Measurements from ENCODE around the gene MED27.

Gene MED27

DNA sequence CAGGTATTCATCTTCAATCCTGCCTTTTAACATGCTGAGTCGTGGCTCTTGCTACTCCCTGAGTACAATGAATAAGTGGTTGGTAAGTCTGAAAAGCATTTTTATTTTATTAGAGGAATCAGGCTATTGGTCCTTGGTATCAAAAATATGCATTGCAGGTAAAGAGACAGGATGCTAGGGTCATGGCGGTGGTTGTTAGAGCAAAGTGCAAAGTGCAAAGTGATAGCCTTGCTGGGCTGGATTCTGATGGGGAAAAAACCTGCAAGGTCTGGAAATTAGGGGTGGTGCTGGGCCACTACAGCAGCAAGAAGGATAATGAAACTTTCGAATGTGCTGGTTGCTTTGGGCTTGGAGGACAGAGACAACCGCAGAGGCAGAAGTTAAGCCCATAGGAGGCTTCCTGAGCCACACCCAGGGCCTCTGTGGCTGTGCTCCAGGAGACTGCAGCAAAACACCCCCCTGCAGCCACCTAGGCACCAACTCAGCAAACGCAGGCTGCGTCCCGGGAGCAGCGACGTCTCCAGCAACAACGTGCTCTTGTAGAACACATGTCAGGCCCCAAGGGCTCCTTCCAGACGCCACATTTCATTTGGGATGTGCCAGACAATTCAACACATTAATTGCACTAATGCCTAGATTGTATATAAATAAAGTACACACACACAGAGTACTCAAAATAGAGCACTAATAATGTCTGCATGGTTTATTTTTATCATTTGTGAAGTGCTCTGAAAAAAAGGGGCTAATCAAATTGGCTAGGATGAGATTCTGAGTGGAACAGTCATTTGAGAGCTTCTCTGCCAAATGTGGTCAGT, 190.0 kb downstream of the MED27 start:
- TF ChIP-seq NFIC (IDR thresholded peaks at IDR 0.05) = no peak
- TF ChIP-seq USF1 (IDR thresholded peaks at IDR 0.05) = no peak
- no peak for TF ChIP-seq TEAD4 (IDR thresholded peaks at IDR 0.05)
- TF ChIP-seq YY1 (IDR thresholded peaks at IDR 0.05; ENCODE audit: low read depth) = no peak
- no peak for TF ChIP-seq FOXM1 (IDR thresholded peaks at IDR 0.05; ENCODE audit: borderline replicate concordance, low read depth)
- TF ChIP-seq, protein P1, sequence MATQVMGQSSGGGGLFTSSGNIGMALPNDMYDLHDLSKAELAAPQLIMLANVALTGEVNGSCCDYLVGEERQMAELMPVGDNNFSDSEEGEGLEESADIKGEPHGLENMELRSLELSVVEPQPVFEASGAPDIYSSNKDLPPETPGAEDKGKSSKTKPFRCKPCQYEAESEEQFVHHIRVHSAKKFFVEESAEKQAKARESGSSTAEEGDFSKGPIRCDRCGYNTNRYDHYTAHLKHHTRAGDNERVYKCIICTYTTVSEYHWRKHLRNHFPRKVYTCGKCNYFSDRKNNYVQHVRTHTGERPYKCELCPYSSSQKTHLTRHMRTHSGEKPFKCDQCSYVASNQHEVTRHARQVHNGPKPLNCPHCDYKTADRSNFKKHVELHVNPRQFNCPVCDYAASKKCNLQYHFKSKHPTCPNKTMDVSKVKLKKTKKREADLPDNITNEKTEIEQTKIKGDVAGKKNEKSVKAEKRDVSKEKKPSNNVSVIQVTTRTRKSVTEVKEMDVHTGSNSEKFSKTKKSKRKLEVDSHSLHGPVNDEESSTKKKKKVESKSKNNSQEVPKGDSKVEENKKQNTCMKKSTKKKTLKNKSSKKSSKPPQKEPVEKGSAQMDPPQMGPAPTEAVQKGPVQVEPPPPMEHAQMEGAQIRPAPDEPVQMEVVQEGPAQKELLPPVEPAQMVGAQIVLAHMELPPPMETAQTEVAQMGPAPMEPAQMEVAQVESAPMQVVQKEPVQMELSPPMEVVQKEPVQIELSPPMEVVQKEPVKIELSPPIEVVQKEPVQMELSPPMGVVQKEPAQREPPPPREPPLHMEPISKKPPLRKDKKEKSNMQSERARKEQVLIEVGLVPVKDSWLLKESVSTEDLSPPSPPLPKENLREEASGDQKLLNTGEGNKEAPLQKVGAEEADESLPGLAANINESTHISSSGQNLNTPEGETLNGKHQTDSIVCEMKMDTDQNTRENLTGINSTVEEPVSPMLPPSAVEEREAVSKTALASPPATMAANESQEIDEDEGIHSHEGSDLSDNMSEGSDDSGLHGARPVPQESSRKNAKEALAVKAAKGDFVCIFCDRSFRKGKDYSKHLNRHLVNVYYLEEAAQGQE (IDR thresholded peaks at IDR 0.05; ENCODE audit: low read depth) = no peak
- TF ChIP-seq RAD21 (IDR thresholded peaks at IDR 0.05; ENCODE audit: low read depth) = no peak
- TF ChIP-seq CEBPB (IDR thresholded peaks at IDR 0.05) = no peak
- TF ChIP-seq ZBTB7A (IDR thresholded peaks at IDR 0.05; ENCODE audit: low read depth) = no peak
- no peak for TF ChIP-seq TCF12 (IDR thresholded peaks at IDR 0.05; ENCODE audit: low read depth)
- no peak for TF ChIP-seq TAF1 (IDR thresholded peaks at IDR 0.05; ENCODE audit: low read depth)
- no peak for TF ChIP-seq CREB1 (IDR thresholded peaks at IDR 0.05; ENCODE audit: low read depth)
- no peak for TF ChIP-seq MAX (IDR thresholded peaks at IDR 0.05)

DNA sequence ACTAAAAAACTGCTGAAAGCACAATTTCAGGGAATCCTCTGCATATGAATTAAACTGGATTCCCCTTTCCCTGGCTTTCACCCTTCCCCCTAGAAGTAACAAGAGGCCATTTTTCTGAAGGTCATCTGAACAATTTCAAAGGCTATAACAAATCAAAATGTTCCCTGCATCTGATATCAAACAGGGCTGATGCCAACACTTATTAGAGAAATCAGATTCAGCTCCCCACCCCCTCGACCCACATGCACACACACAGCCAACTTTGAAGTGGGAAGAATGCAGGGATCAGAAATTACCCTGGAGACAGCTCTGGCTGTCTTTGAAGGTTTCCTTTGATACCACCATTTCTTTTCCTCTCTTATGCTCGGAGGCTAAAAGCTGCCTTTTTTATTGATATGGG, 190.7 kb downstream of the MED27 start:
- TF ChIP-seq CREB1 (IDR thresholded peaks at IDR 0.05; ENCODE audit: low read depth) = no peak
- TF ChIP-seq, protein P1 (IDR thresholded peaks at IDR 0.05; ENCODE audit: low read depth) = no peak

- no peak for TF ChIP-seq ZBTB7A (IDR thresholded peaks at IDR 0.05; ENCODE audit: low read depth)
- no peak for TF ChIP-seq TEAD4 (IDR thresholded peaks at IDR 0.05)
- no peak for TF ChIP-seq TAF1 (IDR thresholded peaks at IDR 0.05; ENCODE audit: low read depth)
- TF ChIP-seq CREB1 (IDR thresholded peaks at IDR 0.05; ENCODE audit: low read depth) = no peak
- TF ChIP-seq EGR1 (IDR thresholded peaks at IDR 0.05) = no peak
- TF ChIP-seq RAD21 (IDR thresholded peaks at IDR 0.05; ENCODE audit: low read depth) = no peak
- no peak for TF ChIP-seq EP300 (IDR thresholded peaks at IDR 0.05; ENCODE audit: borderline replicate concordance)
Observed at GRCh38 chr9:131887680-131888079, 192.0 kb downstream of the MED27 start.

DNA sequence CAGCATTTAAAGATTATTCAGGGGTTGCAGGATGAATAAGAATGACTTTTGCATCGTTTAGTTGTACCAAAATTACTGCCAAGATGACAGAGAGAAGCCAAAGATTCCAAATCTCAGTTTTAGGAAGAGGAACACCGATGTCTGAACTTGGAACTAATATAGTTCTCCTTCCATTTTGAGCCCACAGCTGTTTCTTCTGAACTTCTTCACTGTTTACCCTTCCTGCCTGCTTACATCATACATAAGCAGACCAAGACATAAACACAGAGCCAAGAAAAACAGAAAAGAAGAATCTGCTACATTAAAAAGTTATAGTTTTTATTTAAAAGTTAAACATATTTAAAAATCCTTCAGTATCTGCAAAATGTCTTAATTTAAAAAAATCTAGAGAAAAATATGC, 192.8 kb downstream of the MED27 start:
- TF ChIP-seq, protein P1 (IDR thresholded peaks at IDR 0.05; ENCODE audit: low read depth) = no peak
- no peak for TF ChIP-seq EP300 (IDR thresholded peaks at IDR 0.05; ENCODE audit: borderline replicate concordance)
- TF ChIP-seq EGR1 (IDR thresholded peaks at IDR 0.05) = no peak
- no peak for TF ChIP-seq ZBTB7A (IDR thresholded peaks at IDR 0.05; ENCODE audit: low read depth)
- TF ChIP-seq RAD21 (IDR thresholded peaks at IDR 0.05; ENCODE audit: low read depth) = no peak
- no peak for TF ChIP-seq YY1 (IDR thresholded peaks at IDR 0.05; ENCODE audit: low read depth)
- TF ChIP-seq FOXM1 (IDR thresholded peaks at IDR 0.05; ENCODE audit: borderline replicate concordance, low read depth) = no peak
- no peak for TF ChIP-seq CREB1 (IDR thresholded peaks at IDR 0.05; ENCODE audit: low read depth)
- TF ChIP-seq TEAD4 (IDR thresholded peaks at IDR 0.05) = no peak
- no peak for TF ChIP-seq TAF1 (IDR thresholded peaks at IDR 0.05; ENCODE audit: low read depth)
- TF ChIP-seq MAX (IDR thresholded peaks at IDR 0.05) = no peak
- TF ChIP-seq CEBPB (IDR thresholded peaks at IDR 0.05) = no peak
- TF ChIP-seq USF1 (IDR thresholded peaks at IDR 0.05) = no peak
- no peak for TF ChIP-seq TCF12 (IDR thresholded peaks at IDR 0.05; ENCODE audit: low read depth)
- TF ChIP-seq NFIC (IDR thresholded peaks at IDR 0.05) = no peak

All from Ishikawa (cell line).